Upper lobe of right lung (tissue), 1 donor: ENCODE data around the gene CSTF2. TPM values are rescaled to one million over a fixed set of nuclear protein-coding genes. Genes with fewer than 3 reads are reported as not detected.
"Not testable (repeated sequence)": the region's sequence is repeated elsewhere in the genome, so short reads cannot be mapped to it uniquely, and the experiment has no call there.

Experiments
- ATAC-seq: fragments of 200-7000 bp; cut with Tn5 transposase; one replicate; pipeline ENCODE4 v1.9.1; 2020; ENCODE audit warnings: mild to moderate bottlenecking, moderate library complexity
- DNase-seq: peaks from one replicate; pipeline ENCODE4 v3.0.0-alpha.2; 2020
- H3K27ac ChIP-seq: fragments of 200-600 bp; one replicate; pipeline ENCODE4 v1.8.0; 2022
- H3K27me3 ChIP-seq: fragments of 200-600 bp; one replicate; pipeline ENCODE4 v1.8.0; 2022; ENCODE audit warnings: mild to moderate bottlenecking
- H3K36me3 ChIP-seq: fragments of 200-600 bp; one replicate; pipeline ENCODE4 v1.8.0; 2022
- H3K4me1 ChIP-seq: fragments of 200-600 bp; one replicate; pipeline ENCODE4 v1.8.0; 2022
- H3K4me3 ChIP-seq: fragments of 200-600 bp; one replicate; pipeline ENCODE4 v1.8.0; 2022; ENCODE audit warnings: mild to moderate bottlenecking
- H3K9me3 ChIP-seq: fragments of 200-600 bp; one replicate; pipeline ENCODE4 v1.8.0; 2022
- CTCF ChIP-seq: fragments of 200-600 bp; IDR thresholded peaks from one replicate; pipeline ENCODE4 v1.8.0; 2022; ENCODE audit warnings: antibody characterized with exemption
- intact Hi-C: fragments of 100-400 bp; cut with DNase I; formaldehyde crosslinking; loops from one replicate; pipeline ENCODE4 v1.11.0; 2022
- long read RNA-seq: library from polyadenylated mRNA; unstranded; transcript quantifications from one replicate; pipeline ENCODE4 v2.0.0, GENCODE V29; 2021
- total RNA-seq: library from RNA; stranded (reverse); fragmentation: NEBNext Ultra II Directional; extraction: Animal tissue kit (Norgen Biotek cat#: 25700); gene quantifications from one replicate; pipeline ENCODE4 v1.2.1, GENCODE V29; 2021
- donor health status: DM: no; HTN: yes; CAD: no; lungs with severe emphysema.

The CSTF2 gene
- total RNA-seq: 12.2 TPM
- long read RNA-seq, transcript CSTF2-201 (14 exons, 1,958 nt): major isoform, 18 of 32 reads
- long read RNA-seq, partial matches to known transcripts: 7 of 32 reads
- long read RNA-seq, other reads (novel, unspliced or antisense): 7 of 32 reads

GRCh38 chrX:100819837-100820666, at the start of gene CSTF2:
TSS of gene CSTF2 (plus strand) at chrX:100820391. CDS start at chrX:100820417, 26 bp downstream.
- Histone ChIP-seq H3K4me3 (peak within 1 kb of the TSS; percentile 67), H3K27ac (peak within 1 kb of the TSS; percentile 81), H3K4me1 (peaks cover 6% of the 10 kb centered on the region), H3K27me3 (no peaks in the 10 kb centered on the region), H3K36me3 (peaks cover 22% of the 10 kb centered on the region), H3K9me3 (no peaks in the 10 kb centered on the region)
- peak; percentile 16 for TF ChIP-seq CTCF
- DNase-seq (peak; percentile 92), ATAC-seq (peak; percentile 100)
- intact Hi-C loops: no loop called here

GRCh38 chrX:100796371-100796770, 23.8 kb upstream of the CSTF2 start:
- DNase-seq, ATAC-seq, H3K9me3 ChIP-seq, intact Hi-C loops, H3K27ac ChIP-seq, H3K36me3 ChIP-seq, H3K4me1 ChIP-seq, H3K4me3 ChIP-seq, H3K27me3 ChIP-seq: not testable (repeated sequence)

- TF ChIP-seq CTCF: no peak
- no peak overlapping the region for H3K4me3 ChIP-seq
- no peaks in the 10 kb centered on the region for H3K36me3 ChIP-seq
- no peaks in the 10 kb centered on the region for H3K27me3 ChIP-seq
- intact Hi-C loops: no loop called here
- no peak for DNase-seq
- no peaks in the 10 kb centered on the region for H3K4me1 ChIP-seq
- H3K9me3 ChIP-seq: no peaks in the 10 kb centered on the region
- H3K27ac ChIP-seq: no peak overlapping the region
- no peak for ATAC-seq
These were observed 22.8 kb upstream of the CSTF2 start for GRCh38 chrX:100797359-100797758.

GRCh38 chrX:100798484-100799214, 21.5 kb upstream of the CSTF2 start:
- H3K4me1 ChIP-seq: no peaks in the 10 kb centered on the region
- DNase-seq (no peak), ATAC-seq (no peak)
- no peak overlapping the region for H3K27ac ChIP-seq
- no peaks in the 10 kb centered on the region for H3K9me3 ChIP-seq
- no peak overlapping the region for H3K4me3 ChIP-seq
- H3K36me3 ChIP-seq: no peaks in the 10 kb centered on the region
- TF ChIP-seq CTCF: no peak
- intact Hi-C loops: no loop called here
- H3K27me3 ChIP-seq: no peaks in the 10 kb centered on the region

- no peak for TF ChIP-seq CTCF
- Histone ChIP-seq H3K27ac (no peak overlapping the region), H3K36me3 (no peaks in the 10 kb centered on the region), H3K9me3 (no peaks in the 10 kb centered on the region), H3K4me1 (no peaks in the 10 kb centered on the region), H3K27me3 (no peaks in the 10 kb centered on the region), H3K4me3 (no peak overlapping the region)
- intact Hi-C loops: no loop called here
- no peak for ATAC-seq
- DNase-seq: no peak
These were observed 17.3 kb upstream of the CSTF2 start for GRCh38 chrX:100802843-100803242.

- no peaks in the 10 kb centered on the region for H3K4me1 ChIP-seq
- H3K27ac ChIP-seq: no peak overlapping the region
- no peaks in the 10 kb centered on the region for H3K27me3 ChIP-seq
- TF ChIP-seq CTCF: no peak
- ATAC-seq (no peak), DNase-seq (no peak)
- no peak overlapping the region for H3K4me3 ChIP-seq
- H3K9me3 ChIP-seq: no peaks in the 10 kb centered on the region
- intact Hi-C loops: no loop called here
- H3K36me3 ChIP-seq: no peaks in the 10 kb centered on the region
These were observed 15.4 kb upstream of the CSTF2 start for GRCh38 chrX:100804780-100805179.

- intact Hi-C loops, ATAC-seq, H3K9me3 ChIP-seq, H3K36me3 ChIP-seq, H3K27me3 ChIP-seq, H3K4me3 ChIP-seq, H3K27ac ChIP-seq, DNase-seq, H3K4me1 ChIP-seq: not testable (repeated sequence)
These were observed 11.9 kb upstream of the CSTF2 start for GRCh38 chrX:100808265-100808664.
